Stimulated activated CD8-positive, alpha-beta memory T cell treated with anti-CD3 and anti-CD28 coated beads, Interleukin-7, amount 100 ng/mL, for 48 hours (primary cell): ENCODE measurements around the gene NDRG3.
"Not testable (repeated sequence)": the region's sequence is repeated elsewhere in the genome, so short reads cannot be mapped to it uniquely, and the experiment has no call there.

ENCODE experiments used
- DNase-seq, 2 donors: peaks; one replicate each; pipeline ENCODE4 v3.0.0-alpha.2; 2020; ENCODE audit warnings: low read depth in 1 of 2; ENCODE audit errors: extremely low read depth in 1 of 2

The NDRG3 gene

GRCh38 chr20:36695467-36695866 lies 50.4 kb downstream of the NDRG3 start:
- not testable (repeated sequence) for DNase-seq

- no peak for DNase-seq
Observed at GRCh38 chr20:36688630-36689029, 57.3 kb downstream of the NDRG3 start.

GRCh38 chr20:36687850-36688249 lies 58.0 kb downstream of the NDRG3 start:
- DNase-seq = no peak

GRCh38 chr20:36686944-36687343 lies 58.9 kb downstream of the NDRG3 start:
- no peak for DNase-seq

GRCh38 chr20:36686504-36686903 lies 59.4 kb downstream of the NDRG3 start:
- DNase-seq = no peak

GRCh38 chr20:36684747-36685146 lies 61.1 kb downstream of the NDRG3 start:
- no peak for DNase-seq

- DNase-seq = no peak
Observed at GRCh38 chr20:36682311-36682710, 63.6 kb downstream of the NDRG3 start.

- no peak for DNase-seq
Observed at GRCh38 chr20:36677422-36677771, 68.5 kb downstream of the NDRG3 start.

DNA sequence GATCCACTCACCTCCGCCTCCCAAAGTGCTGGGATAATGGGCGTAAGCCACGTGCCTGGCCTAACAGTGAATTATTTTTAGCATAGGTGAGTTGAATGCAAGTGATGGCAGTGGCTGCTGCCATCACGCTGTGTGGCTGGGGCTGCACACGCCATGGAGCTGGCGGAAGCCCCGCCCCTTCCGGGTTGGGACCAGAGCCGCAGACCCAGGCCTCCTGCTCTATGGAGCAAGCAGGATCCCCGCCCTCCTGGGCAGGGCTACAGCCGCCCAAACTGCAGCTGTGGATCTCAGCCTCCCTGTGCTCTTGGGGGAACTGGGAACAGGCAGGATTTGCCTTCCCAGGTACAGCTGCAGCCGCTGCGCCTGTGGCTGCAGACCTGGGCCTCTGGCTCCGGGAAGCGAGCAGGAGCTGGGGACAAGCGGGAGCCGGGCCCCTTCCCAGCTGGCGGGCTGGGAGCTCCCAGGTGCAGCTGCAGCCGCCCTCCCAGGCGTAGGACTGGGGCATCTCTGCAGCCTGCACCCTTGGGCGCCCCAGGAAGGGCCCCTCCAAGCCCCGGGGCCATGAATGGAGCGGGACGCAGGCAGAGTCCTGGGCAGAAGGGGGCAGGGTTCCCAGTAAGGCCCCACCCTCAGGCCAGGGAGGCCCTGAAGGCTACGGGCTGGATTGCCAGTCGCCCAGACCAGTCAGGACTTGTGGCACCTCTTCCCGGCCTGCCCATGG lies 69.0 kb downstream of the NDRG3 start:
- DNase-seq = no peak

DNA sequence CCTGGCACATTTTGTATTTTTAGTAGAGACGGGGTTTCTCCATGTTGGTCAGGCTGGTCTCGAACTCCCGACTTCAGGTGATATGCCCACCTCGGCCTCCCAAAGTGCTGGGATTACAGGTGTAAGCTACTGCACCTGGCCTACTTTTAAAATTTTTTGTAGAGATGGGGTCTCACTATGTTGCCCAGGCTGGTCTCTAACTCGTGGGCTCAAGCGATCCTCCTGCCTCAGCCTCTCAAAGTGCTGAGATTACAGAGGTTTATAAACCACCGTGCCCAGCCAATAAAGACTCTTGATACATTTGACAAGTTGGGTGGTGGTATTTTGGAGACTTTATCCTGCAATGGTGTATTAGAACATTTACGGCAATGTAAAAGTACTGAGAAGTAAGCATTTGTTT lies 70.3 kb downstream of the NDRG3 start:
- DNase-seq = not testable (repeated sequence)

DNA sequence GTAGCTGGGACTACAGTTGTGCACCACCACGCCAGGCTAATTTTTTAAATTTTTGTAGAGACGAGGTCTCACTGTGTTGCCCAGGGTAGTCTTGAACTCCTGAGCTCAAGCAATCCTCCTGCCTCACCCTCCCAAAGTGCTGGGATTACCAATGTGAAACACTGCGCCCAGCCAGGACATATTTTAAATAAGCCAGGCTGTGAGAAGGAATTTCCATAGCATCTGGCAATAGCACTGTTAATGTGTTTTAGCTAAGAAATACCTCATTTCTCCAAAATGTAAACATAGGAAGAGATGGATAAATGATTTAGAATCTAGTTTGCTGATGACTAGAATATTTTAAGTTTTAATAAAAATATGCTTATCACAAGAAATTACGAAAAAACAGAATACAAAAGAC lies 72.9 kb downstream of the NDRG3 start:
- DNase-seq = no peak

DNA sequence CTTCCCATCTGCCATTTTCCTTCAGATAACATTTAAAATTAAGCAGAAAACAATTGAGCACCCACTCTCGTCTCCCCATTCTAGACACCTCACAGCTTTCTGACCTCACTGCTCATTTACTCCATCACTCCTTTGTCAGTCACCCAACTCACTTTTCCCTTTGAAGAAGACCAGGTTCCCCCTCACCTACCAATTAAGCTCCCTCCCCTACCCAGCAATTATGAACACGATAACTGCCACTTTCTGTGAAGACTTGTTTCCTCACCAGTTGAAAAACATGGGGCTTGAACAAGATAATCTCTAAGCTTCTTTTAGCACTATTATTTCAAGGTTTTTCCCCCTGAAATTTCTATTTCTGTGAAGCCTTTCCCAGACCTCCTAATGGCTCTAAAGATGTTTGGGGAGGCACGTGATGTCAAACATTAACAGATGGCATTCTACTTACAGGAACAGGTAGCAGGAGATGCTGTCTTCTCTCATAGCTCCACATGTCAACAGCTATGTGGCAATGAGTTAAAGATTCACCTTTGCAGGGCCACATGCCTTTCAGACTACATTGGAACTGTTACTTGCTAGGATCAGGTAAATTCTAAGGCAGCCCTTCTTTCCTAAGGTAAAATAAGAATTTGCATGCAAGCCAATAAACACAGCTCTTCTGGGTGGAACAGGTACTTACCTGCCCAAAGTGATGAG lies 75.1 kb downstream of the NDRG3 start:
- DNase-seq = no peak

DNA sequence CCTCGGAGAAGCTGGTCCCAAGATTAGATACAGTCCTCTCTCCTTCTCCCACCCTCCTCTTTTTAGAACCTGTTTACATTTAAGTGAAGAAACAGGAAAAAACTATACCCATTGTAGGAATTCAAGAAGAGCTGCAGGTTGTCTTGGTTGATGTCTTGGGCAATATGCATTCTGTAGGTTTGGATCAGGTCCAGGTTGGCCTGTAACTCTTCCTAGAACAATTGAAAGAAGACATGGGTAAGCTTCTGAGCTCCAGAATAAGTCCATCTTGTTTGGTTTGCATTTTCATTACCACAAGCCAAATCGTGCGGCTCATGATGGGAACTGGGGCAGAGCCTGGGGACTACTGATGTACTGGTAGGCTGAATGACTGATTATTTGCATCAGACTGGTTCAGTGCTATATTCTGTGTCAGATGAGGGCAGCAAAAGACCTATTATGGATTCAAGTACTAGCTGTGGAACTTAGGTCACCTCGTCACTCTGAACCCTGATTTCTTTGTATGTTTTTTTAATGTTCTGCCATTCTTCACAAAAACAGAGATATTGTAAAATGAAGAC lies 79.6 kb downstream of the NDRG3 start:
- no peak for DNase-seq

- no peak for DNase-seq
Observed at GRCh38 chr20:36663031-36663430, 82.9 kb downstream of the NDRG3 start.

DNA sequence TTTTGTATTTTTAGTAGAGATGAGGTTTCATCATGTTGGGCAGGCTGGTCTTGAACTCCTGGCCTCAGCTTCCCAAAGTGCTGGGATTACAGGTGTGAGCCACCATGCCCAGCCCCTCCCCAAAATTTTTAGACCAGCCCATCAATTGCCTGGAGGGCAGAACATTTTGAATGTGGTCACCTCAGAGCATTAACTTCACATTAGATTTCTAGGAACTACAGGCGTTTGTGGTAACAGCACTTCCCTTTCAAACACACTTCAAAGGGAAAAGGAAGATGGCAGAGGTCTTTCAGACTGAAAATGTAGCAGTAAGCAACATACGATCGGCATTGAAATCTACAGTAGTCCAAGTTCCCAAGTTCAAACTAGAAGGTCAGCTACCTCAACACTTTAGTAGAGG lies 87.6 kb downstream of the NDRG3 start:
- no peak for DNase-seq

- no peak for DNase-seq
Observed at GRCh38 chr20:36656733-36657132, 89.2 kb downstream of the NDRG3 start.

DNA sequence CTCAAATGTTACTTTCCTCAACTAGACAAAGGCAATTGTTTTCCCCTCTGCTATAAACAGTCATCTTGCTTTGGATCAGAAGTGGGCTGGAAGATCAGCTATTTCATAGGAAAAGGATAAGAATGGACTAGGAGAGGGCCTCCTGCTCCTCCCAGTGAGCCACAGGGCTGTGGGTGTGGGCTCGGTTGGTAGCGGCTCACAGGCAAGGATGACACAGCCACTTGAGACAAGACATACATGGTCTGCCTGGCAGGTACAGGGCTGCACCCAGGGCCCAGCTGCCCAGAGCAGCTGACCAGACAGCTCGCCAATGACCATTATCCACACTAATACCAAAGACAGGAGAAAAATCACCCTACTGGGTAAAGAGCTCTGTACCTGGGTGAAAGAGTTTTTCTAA lies 90.9 kb downstream of the NDRG3 start:
- DNase-seq = no peak

DNA sequence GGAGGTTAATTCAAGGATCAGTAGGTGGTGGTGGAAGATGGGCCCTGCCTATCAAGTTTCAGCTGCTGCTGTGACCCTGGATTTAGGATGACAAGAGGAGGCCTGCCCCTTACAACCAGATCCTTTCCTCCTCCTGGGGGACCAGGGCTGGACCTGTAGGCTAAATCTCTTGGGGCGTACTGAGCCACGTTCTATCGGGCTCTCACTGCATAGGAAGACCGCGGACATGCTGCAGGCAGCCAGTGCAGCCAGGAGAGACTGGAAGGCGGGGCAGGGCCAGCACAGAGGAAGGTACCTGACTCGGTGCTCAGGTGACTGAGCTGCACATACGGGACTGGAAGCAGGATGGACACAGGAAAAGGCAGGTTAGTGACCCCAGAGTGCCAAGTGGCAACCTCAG lies 91.4 kb downstream of the NDRG3 start:
- no peak for DNase-seq

GRCh38 chr20:36653456-36653855 lies 92.4 kb downstream of the NDRG3 start:
- no peak for DNase-seq

GRCh38 chr20:36647196-36648121 lies 98.4 kb downstream of the NDRG3 start:
- no peak for DNase-seq

DNA sequence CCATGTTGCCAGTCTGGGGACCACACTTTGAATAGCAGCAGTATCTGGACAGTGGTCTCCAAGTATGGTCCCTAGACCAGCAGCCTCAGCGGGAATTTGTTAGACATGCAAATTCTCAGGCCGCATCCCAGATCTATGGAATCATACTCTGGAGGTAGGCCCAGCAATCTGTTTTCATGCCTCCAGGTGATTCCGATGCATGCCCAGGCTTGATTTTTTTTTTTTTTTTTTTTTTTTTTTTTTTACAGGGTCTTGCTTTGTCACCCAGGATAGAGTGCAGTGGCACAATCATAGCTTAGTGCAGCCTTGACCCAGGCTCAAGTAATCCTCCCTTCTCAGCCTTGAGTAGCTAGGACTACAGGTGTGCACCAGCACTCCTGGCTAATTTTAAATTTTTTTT lies 99.2 kb downstream of the NDRG3 start:
- DNase-seq = no peak
